Renal cortex interstitium (tissue), 11 donors: Measurements from ENCODE around the gene YPEL4. TPM values are rescaled to one million over a fixed set of nuclear protein-coding genes. Genes with fewer than 3 reads are reported as not detected.

Experiments used
- DNase-seq, 11 donors: peaks; one replicate each; pipeline ENCODE4 v3.0.0-alpha.2; 2013; ENCODE audit warnings: low read depth in 9 of 11, low spot score in 4 of 11; ENCODE audit errors: extremely low read depth in 1 of 11
- polyA plus RNA-seq, 3 donors: library from polyadenylated mRNA; unstranded; fragments of 120-200 nt; gene quantifications; one replicate each; pipeline ENCODE4 v1.2.1, GENCODE V29; 2013; ENCODE audit not compliant: insufficient read length in 3 of 3

YPEL4 gene
- polyA plus RNA-seq, 3 donors: 2.6 to 5.6 (median 3.1) TPM

DNA sequence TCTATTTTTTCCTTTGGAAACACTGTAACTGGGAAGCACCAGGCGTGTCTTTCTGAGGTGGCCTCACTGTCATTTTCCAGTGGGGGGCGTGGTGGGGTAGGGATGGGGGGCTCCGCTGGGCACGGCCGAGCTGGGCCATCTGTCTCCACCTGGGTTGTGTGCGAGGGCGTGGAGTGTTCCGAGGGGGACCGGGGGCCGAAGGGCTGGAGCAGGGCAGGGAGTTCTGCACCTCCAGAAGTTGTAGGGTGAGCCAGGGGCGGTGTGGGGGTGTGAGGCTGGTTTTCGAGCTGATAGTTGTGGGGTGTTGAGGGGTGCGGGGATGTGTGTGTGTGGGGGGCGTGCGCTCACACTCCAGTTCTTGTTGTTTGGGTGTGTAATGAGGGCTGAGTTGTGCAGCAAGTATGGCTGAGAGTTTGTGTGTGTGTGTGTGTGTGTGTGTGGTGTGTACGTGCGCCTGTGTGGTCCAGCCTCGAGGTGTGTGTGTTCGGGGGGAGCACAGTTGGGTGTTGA is 10.8 kb downstream of the YPEL4 start:
- no peak for DNase-seq

DNA sequence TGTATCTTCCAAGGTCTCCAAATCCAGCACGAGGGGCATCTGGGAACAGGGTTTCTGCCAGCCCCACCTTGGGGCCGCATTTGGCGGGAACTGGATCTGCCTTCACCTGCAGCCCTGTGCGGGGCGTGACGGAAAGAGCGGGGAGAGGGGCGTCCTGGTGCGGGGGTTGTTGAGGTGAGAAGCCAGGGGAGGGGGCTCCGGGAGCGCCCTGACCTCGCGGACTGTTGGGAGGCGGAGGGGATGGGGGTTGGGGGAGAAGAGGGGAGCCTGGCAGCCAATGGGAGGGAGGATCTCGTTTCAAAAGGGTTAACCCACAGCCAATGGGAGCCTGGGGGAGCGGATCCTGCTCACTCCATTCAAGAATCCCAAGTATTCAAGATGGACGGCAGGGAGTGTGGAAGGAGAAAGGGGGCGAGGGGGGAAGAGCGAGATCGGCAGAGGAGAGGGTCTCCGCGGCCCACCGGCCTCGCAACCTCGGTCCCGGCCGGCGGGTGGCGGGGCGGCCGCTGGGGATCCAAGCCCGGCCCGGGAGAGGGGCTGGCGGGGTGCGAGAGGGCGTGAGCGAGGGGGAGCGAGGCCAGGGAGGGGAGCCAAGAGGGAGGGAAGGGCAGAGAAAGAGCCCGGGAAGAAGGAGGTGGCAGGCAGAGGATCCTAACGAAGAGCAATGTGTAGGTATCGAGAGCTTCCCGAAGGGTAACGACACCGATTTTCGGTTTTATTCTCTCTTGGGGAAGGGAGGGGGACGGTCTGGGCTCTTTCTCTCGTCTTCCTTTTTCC is 11.5 kb downstream of the YPEL4 start:
- DNase-seq: peak in 10 of 11 donors; percentile 78 to 94 (median 88)

DNA sequence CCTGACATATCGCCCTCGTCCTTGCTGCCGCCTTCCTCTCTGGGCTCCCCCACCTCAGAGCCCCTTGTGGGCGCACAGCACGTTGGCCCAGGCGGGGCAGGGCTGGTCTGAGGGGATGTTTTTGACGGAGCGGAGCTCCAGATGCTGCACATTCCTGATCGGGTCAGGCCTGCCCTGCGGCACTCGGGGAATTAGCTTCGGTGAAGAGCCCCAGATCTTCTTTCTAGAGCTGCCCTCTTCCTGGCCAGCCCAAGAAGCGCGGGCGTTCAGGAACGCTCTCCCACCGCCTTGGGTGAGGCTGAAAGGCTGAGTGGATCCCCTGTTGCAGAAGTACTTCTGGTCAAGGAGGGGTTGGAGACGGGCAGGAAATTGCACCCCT is 12.1 kb downstream of the YPEL4 start:
- DNase-seq: no peak

DNA sequence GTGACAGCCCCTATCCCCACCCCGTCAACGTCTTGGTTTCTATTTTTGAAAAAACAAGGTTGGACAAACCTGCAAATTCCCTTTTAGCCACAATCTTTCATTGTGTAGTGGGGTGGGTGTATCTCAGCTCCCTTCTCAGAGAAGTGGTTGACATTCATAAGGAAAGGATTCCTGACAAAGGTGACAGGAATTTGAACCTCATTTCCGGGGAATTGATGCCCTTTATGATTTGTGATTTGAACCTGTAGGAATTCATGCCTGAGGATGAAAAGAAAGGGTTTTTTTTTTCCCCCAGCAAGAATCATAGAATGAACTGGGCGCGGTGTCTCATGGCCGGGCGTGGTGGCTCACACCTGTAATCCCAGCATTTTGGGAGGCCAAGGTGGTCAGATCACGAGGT is 14.5 kb downstream of the YPEL4 start:
- DNase-seq: no peak

DNA sequence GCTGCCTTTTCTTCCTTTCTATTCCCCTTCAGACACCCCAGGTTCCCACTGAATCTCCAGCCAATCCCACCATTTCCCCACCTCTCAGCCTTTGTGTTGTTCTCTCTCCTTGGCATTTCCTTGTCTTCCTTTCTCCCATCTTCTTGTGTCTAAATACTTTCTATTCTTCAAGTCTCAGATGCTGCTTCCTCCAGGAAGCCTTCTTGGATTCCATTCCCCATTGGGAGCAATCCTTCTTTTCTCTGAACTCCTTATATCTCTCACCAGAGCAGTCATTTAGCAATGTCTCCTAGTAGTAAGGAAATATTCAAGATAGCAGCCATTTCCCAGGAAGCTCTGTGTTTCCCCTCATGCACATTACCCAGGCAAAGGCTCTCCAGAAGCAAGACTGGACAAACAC is 15.4 kb downstream of the YPEL4 start:
- DNase-seq: no peak

DNA sequence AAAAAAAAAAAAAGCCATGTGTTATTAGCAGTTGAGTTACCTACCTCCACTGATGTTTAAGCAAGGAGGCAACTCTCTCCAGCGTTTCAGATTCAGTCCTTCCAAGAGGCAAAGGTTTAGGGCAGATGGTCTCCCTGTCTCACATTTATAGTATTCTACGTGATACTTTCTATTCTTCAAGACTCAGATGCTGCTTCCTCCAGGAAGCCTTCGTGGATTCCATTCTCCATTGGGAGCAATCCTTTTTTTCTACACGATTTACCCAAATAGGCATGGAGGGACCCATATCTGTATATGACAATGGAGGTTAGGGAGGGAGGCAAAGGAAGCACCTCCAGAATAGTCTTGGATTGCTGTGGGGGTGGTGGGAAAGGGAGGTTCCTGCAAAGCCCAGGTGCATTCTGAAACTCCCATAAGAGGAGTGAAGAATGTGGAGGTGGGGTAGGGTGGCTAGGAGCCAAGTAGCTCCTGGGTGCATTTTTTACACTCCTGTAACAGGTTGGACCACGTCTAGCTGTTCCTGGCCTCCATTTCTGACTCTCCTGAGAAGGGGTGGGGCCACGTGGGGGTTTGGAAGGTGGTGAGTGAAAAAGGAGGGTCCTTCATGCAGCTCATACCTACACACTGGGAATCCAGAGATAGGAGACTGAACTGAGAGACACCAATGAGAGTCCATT is 16.2 kb downstream of the YPEL4 start:
- DNase-seq: no peak

DNA sequence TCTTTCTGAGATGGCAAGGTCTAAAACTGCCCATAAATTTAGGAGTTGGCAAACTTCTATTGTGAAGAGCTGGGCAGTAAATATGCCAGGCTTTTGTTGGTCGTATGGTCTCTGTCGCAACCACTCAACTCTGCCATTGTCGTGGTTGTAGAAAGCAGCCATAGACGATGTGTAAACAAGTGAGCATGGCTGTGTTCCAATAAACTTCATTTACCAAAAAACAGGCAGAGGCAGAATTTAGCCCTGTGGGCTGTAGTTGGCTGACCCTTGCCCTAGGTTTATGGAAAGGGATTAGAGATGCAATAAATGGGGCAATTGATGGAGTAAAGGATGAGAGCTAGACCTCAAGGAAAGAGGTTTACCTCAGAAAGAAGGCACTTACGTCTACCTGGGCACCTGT is 17.6 kb downstream of the YPEL4 start:
- DNase-seq: no peak

DNA sequence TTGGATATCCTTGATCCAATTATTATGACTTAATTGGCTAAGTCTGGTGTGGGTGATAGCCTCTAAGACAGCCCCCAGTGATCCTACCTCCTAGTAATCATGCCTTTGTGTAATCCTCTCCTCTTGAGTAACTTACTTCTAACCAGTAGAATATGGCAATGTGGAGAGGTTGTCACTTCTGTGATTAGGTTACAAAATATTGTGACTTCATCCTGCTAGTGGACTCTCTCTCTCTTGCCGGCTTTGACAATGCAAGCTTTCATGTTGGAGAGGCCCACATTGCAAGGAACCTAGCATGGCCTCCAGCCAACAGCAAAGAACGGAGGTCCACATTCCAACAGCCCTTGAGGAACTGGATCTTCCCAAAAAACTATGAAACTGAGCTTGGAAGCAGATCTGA is 19.5 kb downstream of the YPEL4 start:
- no peak for DNase-seq

DNA sequence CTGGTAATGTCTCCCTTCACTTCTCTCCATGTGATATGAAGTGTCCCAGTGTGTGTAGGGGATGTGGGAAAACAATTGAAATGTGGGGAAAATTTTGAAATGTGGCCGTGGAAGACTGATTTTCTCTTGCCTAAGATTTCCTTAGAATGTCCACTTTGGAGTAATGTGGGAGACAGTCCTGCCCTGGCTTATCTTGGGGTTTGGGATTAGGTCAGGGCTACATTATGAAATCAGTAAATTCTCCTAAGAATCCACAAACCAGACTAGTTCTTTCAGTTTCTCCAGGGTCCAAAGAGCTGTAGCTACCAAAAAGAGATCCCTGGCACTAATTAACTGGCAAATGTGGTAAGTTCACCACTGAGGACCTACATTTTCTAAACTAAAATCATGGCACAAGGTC is 22.8 kb downstream of the YPEL4 start:
- DNase-seq: no peak

DNA sequence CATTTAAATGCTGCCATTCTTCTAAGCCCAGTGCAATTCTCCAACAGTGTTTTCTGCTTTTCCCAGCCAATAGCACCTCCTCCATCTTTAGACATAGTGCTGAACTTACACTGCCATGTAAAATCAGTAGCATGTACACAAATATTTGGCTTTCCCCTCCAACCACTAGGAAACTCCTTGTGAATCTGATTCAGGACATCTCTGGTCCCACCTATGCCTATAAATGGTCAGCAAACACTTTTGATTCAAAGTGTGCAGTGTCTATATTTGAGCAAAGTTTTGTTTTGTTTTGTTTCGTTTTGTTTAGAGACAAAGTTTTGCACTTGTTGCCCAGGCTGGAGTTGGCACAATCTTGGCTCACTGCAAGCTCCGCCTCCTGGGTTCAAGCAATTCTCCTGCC is 24.8 kb downstream of the YPEL4 start:
- no peak for DNase-seq

DNA sequence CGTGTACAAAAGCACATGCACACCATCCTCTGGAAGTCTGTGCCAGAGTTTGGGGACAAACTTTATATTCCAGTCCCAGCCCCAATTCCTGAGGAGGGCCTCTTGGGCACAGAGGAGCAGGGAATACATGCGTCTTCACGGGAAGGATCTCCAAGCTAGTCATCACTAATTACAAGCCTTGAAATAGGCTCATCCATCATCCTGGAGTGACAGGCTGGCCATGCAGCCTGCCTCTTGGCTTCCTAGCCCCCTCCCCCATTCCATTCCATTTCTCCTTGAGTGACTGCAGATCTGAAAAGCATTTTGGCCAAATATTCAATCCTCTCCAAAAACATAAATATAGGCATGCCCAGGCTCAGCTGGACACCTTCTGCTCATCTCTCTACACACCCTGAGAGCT is 27.4 kb downstream of the YPEL4 start:
- no peak for DNase-seq

DNA sequence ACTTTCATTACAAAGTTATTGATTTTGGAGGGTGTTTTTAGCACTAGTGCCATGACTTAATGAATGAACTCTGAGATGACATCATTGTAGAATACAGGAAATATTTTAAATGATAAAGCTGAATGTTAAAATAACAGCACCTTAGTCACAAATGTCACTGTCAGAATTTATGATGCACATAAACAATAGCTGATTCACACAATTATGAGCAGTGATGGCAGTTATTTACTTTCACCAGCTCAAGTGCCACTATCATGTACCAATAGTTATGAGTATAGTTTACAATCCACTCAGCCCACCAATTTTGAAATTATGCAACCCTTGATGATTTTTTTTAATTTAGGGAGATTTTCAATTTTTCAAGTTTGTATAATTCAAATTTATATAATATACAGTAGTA is 29.2 kb downstream of the YPEL4 start:
- no peak for DNase-seq

DNA sequence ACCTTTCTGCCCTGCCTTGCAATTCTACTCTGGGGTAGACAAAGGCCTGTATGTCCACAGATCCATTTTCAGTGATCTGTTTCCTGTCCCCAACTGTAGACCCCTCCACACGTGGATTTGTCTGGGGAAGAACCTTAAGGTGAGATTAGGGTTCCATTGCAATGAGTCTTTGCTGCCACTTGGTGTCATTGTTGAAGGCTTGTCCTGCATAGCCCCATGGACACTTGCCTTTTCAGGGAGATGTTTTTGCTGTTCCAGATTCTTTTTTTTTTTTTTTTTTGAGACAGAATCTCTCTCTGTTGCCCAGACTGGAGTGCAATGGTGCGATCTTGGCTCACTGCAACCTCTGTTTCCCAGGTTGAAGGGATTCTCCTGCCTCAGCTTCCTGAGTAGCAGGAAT is 30.4 kb downstream of the YPEL4 start:
- DNase-seq: no peak

DNA sequence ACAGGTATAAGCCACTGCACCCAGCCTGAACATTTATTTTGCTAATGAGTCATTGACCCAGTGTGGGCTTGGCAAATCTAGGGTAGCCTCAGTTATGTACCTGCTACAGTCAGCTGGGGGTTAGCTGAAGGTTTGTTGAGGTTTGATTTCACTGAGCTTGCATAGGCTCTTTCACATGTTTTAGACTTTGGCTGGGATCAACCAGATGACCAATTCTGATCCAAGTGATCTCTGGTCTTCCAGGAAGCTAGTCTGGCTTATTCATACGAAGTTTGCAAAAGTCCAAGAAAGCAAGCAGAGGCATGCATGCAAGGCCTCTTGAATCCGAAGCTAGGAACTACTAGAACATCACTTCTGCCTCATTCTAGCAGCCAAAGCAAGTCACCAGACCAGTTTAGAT is 31.3 kb downstream of the YPEL4 start:
- no peak for DNase-seq

DNA sequence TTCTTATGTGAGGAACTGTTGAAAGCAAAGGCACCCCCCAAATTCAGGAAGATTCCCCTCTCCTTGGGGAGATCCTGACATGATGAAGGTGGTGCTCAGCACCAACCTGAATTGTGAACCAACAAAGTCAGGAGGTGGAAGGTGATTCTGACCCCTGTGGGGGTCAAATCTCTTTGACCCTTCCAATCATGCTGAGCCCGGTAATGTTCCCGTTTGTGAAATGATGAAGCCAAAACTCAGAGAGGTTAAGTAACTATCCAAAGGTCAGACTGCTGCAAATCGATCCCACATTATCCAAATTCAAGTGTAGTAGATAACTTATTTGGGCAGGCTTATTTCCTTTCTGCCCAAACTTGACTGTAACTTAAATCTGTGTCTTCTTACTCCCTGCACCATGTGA is 33.1 kb downstream of the YPEL4 start:
- DNase-seq: no peak

DNA sequence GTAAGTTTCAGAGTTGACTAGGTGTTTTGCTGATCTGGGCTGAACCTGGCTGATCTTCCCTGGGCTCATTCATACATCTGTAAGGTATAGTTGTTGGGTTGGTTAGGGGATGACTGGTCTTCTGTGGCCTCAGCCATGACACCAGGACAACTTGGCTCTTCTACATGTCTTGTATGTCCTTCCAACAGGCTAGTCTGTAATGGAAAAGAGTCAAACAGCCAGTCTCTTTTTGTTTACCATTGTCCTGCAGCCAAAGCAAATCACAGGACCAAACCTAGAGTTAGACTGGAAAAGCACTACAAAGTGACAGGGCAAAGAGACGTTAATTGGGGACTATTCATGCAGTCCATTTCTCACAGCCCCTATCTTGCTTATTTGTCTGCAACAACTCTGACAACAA is 34.4 kb downstream of the YPEL4 start:
- DNase-seq: no peak

DNA sequence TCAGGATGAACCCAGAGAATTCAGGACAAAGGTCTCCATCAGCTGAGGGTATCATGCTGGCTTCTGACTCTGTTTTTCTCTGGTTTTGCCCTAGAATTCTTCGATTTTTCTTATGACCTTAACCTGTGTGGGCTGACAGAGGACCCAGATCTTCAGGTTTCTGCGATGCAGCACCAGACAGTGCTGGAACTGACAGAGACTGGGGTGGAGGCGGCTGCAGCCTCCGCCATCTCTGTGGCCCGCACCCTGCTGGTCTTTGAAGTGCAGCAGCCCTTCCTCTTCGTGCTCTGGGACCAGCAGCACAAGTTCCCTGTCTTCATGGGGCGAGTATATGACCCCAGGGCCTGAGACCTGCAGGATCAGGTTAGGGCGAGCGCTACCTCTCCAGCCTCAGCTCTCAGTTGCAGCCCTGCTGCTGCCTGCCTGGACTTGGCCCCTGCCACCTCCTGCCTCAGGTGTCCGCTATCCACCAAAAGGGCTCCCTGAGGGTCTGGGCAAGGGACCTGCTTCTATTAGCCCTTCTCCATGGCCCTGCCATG is 35.4 kb downstream of the YPEL4 start:
- DNase-seq: no peak

DNA sequence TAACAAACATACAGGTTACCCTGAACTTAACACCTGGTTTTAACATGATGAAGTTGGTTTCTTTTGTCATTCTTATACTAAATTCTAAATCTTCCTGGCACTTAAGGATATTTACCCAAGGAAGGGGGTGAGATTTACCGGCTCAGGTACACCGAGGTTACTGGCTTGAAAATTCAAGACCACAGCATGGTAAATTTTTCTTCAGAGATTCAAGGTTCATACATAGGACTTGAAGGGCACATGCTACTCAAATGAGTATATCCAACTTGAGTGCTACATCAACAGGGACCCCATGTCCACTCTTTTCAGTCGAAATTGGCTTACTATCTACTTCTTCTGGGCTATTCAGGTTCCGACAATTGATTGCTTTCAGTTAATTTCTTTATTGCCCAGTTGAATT is 39.5 kb downstream of the YPEL4 start:
- DNase-seq: no peak

DNA sequence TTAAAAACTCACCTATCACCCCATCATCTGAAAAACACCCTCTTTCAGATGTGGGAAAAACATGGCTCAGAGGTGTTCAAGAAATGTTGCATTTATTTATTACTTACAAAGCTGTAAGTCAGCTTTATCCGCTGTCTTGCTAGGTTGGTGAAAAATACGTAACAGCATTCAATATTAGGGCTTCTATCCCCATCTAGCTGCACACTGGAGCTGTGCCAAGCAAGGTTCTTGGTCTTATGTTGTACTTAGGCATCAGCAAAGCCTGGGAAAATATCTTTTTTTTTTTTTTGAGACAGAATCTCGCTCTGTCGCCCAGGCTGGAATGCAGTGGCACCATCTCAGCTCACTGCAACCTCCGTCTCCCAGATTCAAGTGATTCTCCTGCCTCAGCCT is 44.7 kb downstream of the YPEL4 start:
- no peak for DNase-seq

DNA sequence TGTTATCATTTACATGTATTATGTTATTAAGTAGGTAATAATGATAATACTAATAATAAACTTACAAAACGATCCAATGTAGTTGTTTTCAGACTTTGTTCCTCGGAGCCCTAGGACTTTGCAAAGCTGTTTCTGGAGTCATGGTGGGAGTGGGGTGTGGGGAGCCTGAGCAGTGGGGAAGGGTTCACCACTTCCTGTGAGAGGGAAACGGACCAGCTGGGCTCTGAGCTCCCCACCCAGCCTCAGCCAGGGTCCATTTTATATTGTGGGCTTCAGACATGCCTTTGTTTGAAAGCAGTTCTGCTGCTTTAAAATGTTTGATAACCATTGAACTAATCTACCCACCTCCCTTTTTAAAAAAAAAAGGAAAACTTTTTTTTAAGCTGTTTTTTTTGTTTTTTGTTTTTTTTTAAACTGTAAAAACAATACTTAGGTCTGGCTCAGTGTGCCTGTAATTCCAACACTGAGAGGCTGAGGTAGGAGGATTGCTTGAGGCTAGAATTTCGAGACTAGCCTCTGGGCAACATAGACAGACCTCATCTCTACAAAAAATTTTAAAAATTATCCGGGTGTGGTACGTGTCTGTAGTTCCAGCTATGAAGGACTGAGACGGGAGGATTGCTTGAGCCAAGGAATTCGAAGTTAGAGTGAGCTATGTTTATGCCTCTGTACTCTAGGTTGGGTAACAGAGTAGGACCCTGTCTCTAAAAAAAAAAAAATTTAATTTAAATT is 45.2 kb downstream of the YPEL4 start:
- no peak for DNase-seq
